ENCODE data around the gene ARFIP1.
"Not testable (repeated sequence)": the region's sequence is repeated elsewhere in the genome, so short reads cannot be mapped to it uniquely, and the experiment has no call there.

ARFIP1 gene

GRCh38 chr4:152779513-152780266 lies at the start of gene ARFIP1, which contains the start of gene TIGD4:
Gene ARFIP1, plus strand, starts transcription at chr4:152779954. Its CDS starts 49,680 bp downstream, at chr4:152829634.
Gene TIGD4, minus strand, starts transcription at chr4:152779730. Its CDS starts 8,726 bp downstream, at chr4:152771004.
- DNase-seq = peak; percentile 91 to 95

GRCh38 chr4:152731997-152732396 lies 47.8 kb upstream of the ARFIP1 start:
- no peak for DNase-seq

- no peak for DNase-seq
Measured at GRCh38 chr4:152734015-152734698, 45.6 kb upstream of the ARFIP1 start.

- DNase-seq = no peak
Measured at GRCh38 chr4:152734699-152735050, 45.1 kb upstream of the ARFIP1 start.

- DNase-seq = peak; percentile 23 to 33
Measured at GRCh38 chr4:152735396-152735859, 44.3 kb upstream of the ARFIP1 start.

GRCh38 chr4:152735906-152736305 lies 43.8 kb upstream of the ARFIP1 start:
- DNase-seq = no peak

GRCh38 chr4:152738827-152739226 lies 40.9 kb upstream of the ARFIP1 start:
- no peak for DNase-seq

- no peak for DNase-seq
Measured at GRCh38 chr4:152747444-152747843, 32.3 kb upstream of the ARFIP1 start.

GRCh38 chr4:152748619-152749018 lies 31.1 kb upstream of the ARFIP1 start:
- no peak for DNase-seq

- DNase-seq = no peak
Measured at GRCh38 chr4:152763796-152764195, 16.0 kb upstream of the ARFIP1 start.

GRCh38 chr4:152765069-152765737 lies 14.6 kb upstream of the ARFIP1 start:
- not testable (repeated sequence) for DNase-seq

- no peak for DNase-seq
Measured at GRCh38 chr4:152771741-152772533, 7.8 kb upstream of the ARFIP1 start.

GRCh38 chr4:152773339-152773738 lies 6.4 kb upstream of the ARFIP1 start:
- no peak for DNase-seq

GRCh38 chr4:152773953-152774352 lies 5.8 kb upstream of the ARFIP1 start:
- no peak for DNase-seq

- no peak for DNase-seq
Measured at GRCh38 chr4:152776352-152776751, 3.4 kb upstream of the ARFIP1 start.

GRCh38 chr4:152777488-152777887 lies 2.3 kb upstream of the ARFIP1 start:
- no peak for DNase-seq

- peak in 1 of 2 experiments; percentile 32 for DNase-seq
Measured at GRCh38 chr4:152778656-152779512, 870 bp upstream of the ARFIP1 start.

GRCh38 chr4:152780267-152780778 lies 569 bp downstream of the ARFIP1 start:
- no peak for DNase-seq

GRCh38 chr4:152784490-152785350 lies 5.0 kb downstream of the ARFIP1 start:
- peak; percentile 11 to 24 for DNase-seq

Measured in NCI-H2081 (cell line).